ENCODE data around the gene RNF144B.

- no peak for TF ChIP-seq ETS1 (conservative IDR thresholded peaks at IDR 0.05; ENCODE audit: control insufficient read depth, low read depth, low read length)
- peak; percentile 47; the same call in 1 of the 2 replicates for TF ChIP-seq SPI1 (IDR thresholded peaks at IDR 0.05; ENCODE audit: borderline replicate concordance, low read depth, low read length)
- no peak for TF ChIP-seq CBFA2T2 (conservative IDR thresholded peaks at IDR 0.05)
- no peak for TF ChIP-seq ZNF740 (CRISPR knock-in tag; IDR thresholded peaks at IDR 0.05)
- no peak for TF ChIP-seq ZNF740 (tag; IDR thresholded peaks at IDR 0.05)
- no peak for TF ChIP-seq ATF6 (CRISPR knock-in tag; IDR thresholded peaks at IDR 0.05)
- TF ChIP-seq SMARCC2 (IDR thresholded peaks at IDR 0.05; ENCODE audit: low read depth), result no peak
- TF ChIP-seq CREM (IDR thresholded peaks at IDR 0.05; ENCODE audit: low read depth), result no peak
- no peak for TF ChIP-seq ZNF140 (CRISPR knock-in tag; IDR thresholded peaks at IDR 0.05)
- TF ChIP-seq SMC3 (conservative IDR thresholded peaks at IDR 0.05; ENCODE audit: insufficient read depth, low read depth, low read length), result peak; percentile 87
- no peak for TF ChIP-seq FOS (IDR thresholded peaks at IDR 0.05; ENCODE audit: extremely low read depth, insufficient read length)
- TF ChIP-seq SIN3B (IDR thresholded peaks at IDR 0.05; ENCODE audit: low read depth), result no peak
- TF ChIP-seq MYBL2 (IDR thresholded peaks at IDR 0.05; ENCODE audit: low read depth), result no peak
- TF ChIP-seq MYBL2 (CRISPR knock-in tag; IDR thresholded peaks at IDR 0.05; ENCODE audit: borderline replicate concordance), result no peak
- TF ChIP-seq RBM22 (IDR thresholded peaks at IDR 0.05; ENCODE audit: low read depth, low read length, poor library complexity, severe bottlenecking), result no peak
- no peak for TF ChIP-seq SFPQ (IDR thresholded peaks at IDR 0.05; ENCODE audit: low read depth, low read length)
These were observed 116.6 kb downstream of the RNF144B start for GRCh38 chr6:18503593-18504231.

Data from K562 (cell line).